Omental fat pad (tissue), 4 donors: Measurements from ENCODE around the gene ACTG1. TPM values are rescaled to one million over a fixed set of nuclear protein-coding genes. Genes with fewer than 3 reads are reported as not detected.

Source experiments
- ATAC-seq: fragments of 150-250 bp; one replicate; pipeline ENCODE4 v1.9.1; 2016; ENCODE audit warnings: mild to moderate bottlenecking, moderate library complexity; ENCODE audit not compliant: low FRiP score
- DNase-seq: peaks from one replicate; pipeline ENCODE4 v3.0.0-alpha.2; 2019; ENCODE audit warnings: low spot score
- CTCF ChIP-seq, 3 donors: fragments of 450-650 bp; IDR thresholded peaks; one replicate each; pipeline ENCODE4 v1.5.1; 2016 to 2017; ENCODE audit warnings: antibody characterized with exemption in 3 of 3, mild to moderate bottlenecking in 3 of 3, moderate library complexity in 2 of 3
- total RNA-seq, 4 donors: library from RNA; depleted of rRNA; stranded (reverse); fragments of >200 nt; gene quantifications; one replicate each; pipeline ENCODE4 v1.1.0, GENCODE V29; 2016

Gene ACTG1
- total RNA-seq, 4 donors from 2014 or later: 1,930 to 4,437 (median 3,125) TPM

GRCh38 chr17:81492202-81492601 lies 20.4 kb downstream of the ACTG1 start:
- no peak for TF ChIP-seq CTCF (IDR thresholded peaks at IDR 0.05)

GRCh38 chr17:81491761-81492160 lies 20.8 kb downstream of the ACTG1 start:
- ATAC-seq (no peak), DNase-seq (no peak)
- TF ChIP-seq CTCF (IDR thresholded peaks at IDR 0.05): no peak

More at GRCh38 chr17:81492202-81492601, 20.4 kb downstream of the ACTG1 start:
- ATAC-seq: no peak
- DNase-seq: no peak

GRCh38 chr17:81491181-81491581 lies 21.4 kb downstream of the ACTG1 start:
- no peak for ATAC-seq
- DNase-seq: no peak
- TF ChIP-seq CTCF (IDR thresholded peaks at IDR 0.05): no peak

- no peak for TF ChIP-seq CTCF (IDR thresholded peaks at IDR 0.05)
- DNase-seq: no peak
- ATAC-seq: no peak
Observed at GRCh38 chr17:81489998-81490992, 22.3 kb downstream of the ACTG1 start.

GRCh38 chr17:81489012-81489997 lies 23.3 kb downstream of the ACTG1 start:
- no peak for ATAC-seq
- no peak for DNase-seq
- TF ChIP-seq CTCF (IDR thresholded peaks at IDR 0.05): no peak

- ATAC-seq: no peak
Observed at GRCh38 chr17:81488276-81488860, 24.2 kb downstream of the ACTG1 start.

More at GRCh38 chr17:81488276-81488860, 24.2 kb downstream of the ACTG1 start:
- DNase-seq: no peak
- TF ChIP-seq CTCF (IDR thresholded peaks at IDR 0.05): no peak
